ENCODE results near the gene SWI5. TPM values are rescaled to one million over a fixed set of nuclear protein-coding genes. Genes with fewer than 3 reads are reported as not detected.

Gene SWI5
- total and polyA plus RNA-seq, 2 experiments from 2014 or later: 29.0 to 55.7 TPM

- H3K4me2 ChIP-seq: no peak overlapping the region
- H3K79me2 ChIP-seq: no peaks in the 10 kb centered on the region
- no peak overlapping the region for H2AFZ ChIP-seq
- no peak overlapping the region for H3K4me3 ChIP-seq
- H3K9me2 ChIP-seq (replicated peaks; ENCODE audit: insufficient read depth): no peaks in the 10 kb centered on the region
- no peak overlapping the region for H3K27ac ChIP-seq
- no peaks in the 10 kb centered on the region for H3K4me1 ChIP-seq (ENCODE audit: insufficient read depth)
- no peaks in the 10 kb centered on the region for H4K20me1 ChIP-seq (ENCODE audit: insufficient read depth, poor library complexity, severe bottlenecking)
- no peaks in the 10 kb centered on the region for H3K36me3 ChIP-seq (replicated peaks; ENCODE audit: insufficient read depth, low read depth)
- no peaks in the 10 kb centered on the region for H3K9me3 ChIP-seq (ENCODE audit: low read depth)
- WGBS (ENCODE audit: low lambda C conversion rate, missing lambda C conversion rate): 90% methylated on average over 11 of the region's 11 CpGs
- no peak for DNase-seq (ENCODE audit: low spot score)
- H3K27me3 ChIP-seq: no peaks in the 10 kb centered on the region
- no peak for TF ChIP-seq EZH2 (IDR thresholded peaks at IDR 0.05; ENCODE audit: borderline replicate concordance)
- TF ChIP-seq, protein P1, sequence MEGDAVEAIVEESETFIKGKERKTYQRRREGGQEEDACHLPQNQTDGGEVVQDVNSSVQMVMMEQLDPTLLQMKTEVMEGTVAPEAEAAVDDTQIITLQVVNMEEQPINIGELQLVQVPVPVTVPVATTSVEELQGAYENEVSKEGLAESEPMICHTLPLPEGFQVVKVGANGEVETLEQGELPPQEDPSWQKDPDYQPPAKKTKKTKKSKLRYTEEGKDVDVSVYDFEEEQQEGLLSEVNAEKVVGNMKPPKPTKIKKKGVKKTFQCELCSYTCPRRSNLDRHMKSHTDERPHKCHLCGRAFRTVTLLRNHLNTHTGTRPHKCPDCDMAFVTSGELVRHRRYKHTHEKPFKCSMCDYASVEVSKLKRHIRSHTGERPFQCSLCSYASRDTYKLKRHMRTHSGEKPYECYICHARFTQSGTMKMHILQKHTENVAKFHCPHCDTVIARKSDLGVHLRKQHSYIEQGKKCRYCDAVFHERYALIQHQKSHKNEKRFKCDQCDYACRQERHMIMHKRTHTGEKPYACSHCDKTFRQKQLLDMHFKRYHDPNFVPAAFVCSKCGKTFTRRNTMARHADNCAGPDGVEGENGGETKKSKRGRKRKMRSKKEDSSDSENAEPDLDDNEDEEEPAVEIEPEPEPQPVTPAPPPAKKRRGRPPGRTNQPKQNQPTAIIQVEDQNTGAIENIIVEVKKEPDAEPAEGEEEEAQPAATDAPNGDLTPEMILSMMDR (IDR thresholded peaks at IDR 0.05; ENCODE audit: poor library complexity): no peak
- no peak for TF ChIP-seq EZH2phosphoT487 (IDR thresholded peaks at IDR 0.05; ENCODE audit: low read depth, severe bottlenecking, unreplicated experiment)
Observed at GRCh38 chr9:128288273-128289004, 12.4 kb downstream of the SWI5 start.

DNA sequence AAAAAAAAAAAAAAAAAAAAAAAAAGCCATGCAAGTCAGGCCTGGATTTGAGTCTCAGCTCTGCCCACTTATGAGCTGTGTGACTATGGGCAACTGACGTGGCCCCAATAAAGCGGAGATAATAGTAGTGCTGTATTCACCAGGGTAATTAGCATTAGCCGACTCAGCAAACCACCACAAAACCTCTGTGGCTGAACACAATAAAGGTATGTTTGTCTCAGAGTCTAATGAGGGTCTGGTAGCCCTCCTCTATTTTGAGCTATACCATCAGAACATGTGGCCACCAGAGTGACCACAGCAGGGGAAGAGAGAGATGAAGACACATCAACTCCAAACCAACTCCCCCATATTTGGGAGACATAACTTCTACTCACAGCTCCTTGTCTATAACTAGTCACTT lies 15.9 kb downstream of the SWI5 start:
- 91% methylated on average over 3 of the region's 3 CpGs for WGBS (ENCODE audit: low lambda C conversion rate, missing lambda C conversion rate)
- DNase-seq (ENCODE audit: low spot score): no peak
- Histone ChIP-seq H3K4me2 (no peak overlapping the region), H4K20me1 (ENCODE audit: insufficient read depth, poor library complexity, severe bottlenecking) (no peaks in the 10 kb centered on the region), H3K4me1 (ENCODE audit: insufficient read depth) (peaks cover 10% of the 10 kb centered on the region), H3K4me3 (no peak overlapping the region), H3K27ac (no peak overlapping the region), H3K9me2 (replicated peaks; ENCODE audit: insufficient read depth) (no peaks in the 10 kb centered on the region), H3K27me3 (no peaks in the 10 kb centered on the region), H2AFZ (no peak overlapping the region), H3K36me3 (replicated peaks; ENCODE audit: insufficient read depth, low read depth) (no peaks in the 10 kb centered on the region), H3K79me2 (no peaks in the 10 kb centered on the region), H3K9me3 (ENCODE audit: low read depth) (no peaks in the 10 kb centered on the region)
- TF ChIP-seq, protein P1 (IDR thresholded peaks at IDR 0.05; ENCODE audit: poor library complexity): no peak
- no peak for TF ChIP-seq EZH2phosphoT487 (IDR thresholded peaks at IDR 0.05; ENCODE audit: low read depth, severe bottlenecking, unreplicated experiment)
- TF ChIP-seq EZH2 (IDR thresholded peaks at IDR 0.05; ENCODE audit: borderline replicate concordance): no peak

GRCh38 chr9:128293091-128293490 lies 17.0 kb downstream of the SWI5 start:
- H3K9me2 ChIP-seq (replicated peaks; ENCODE audit: insufficient read depth): no peaks in the 10 kb centered on the region
- no peak overlapping the region for H2AFZ ChIP-seq
- H3K36me3 ChIP-seq (replicated peaks; ENCODE audit: insufficient read depth, low read depth): no peaks in the 10 kb centered on the region
- H3K4me2 ChIP-seq: no peak overlapping the region
- DNase-seq (ENCODE audit: low spot score): no peak
- H3K27me3 ChIP-seq: no peaks in the 10 kb centered on the region
- no peaks in the 10 kb centered on the region for H4K20me1 ChIP-seq (ENCODE audit: insufficient read depth, poor library complexity, severe bottlenecking)
- no peak overlapping the region for H3K27ac ChIP-seq
- H3K79me2 ChIP-seq: no peaks in the 10 kb centered on the region
- TF ChIP-seq EZH2 (IDR thresholded peaks at IDR 0.05; ENCODE audit: borderline replicate concordance) (no peak), EZH2phosphoT487 (IDR thresholded peaks at IDR 0.05; ENCODE audit: low read depth, severe bottlenecking, unreplicated experiment) (no peak)
- TF ChIP-seq, protein P1 (IDR thresholded peaks at IDR 0.05; ENCODE audit: poor library complexity): no peak
- H3K4me1 ChIP-seq (ENCODE audit: insufficient read depth): peaks cover 14% of the 10 kb centered on the region
- no peaks in the 10 kb centered on the region for H3K9me3 ChIP-seq (ENCODE audit: low read depth)
- 76% methylated on average over 4 of the region's 4 CpGs for WGBS (ENCODE audit: low lambda C conversion rate, missing lambda C conversion rate)
- H3K4me3 ChIP-seq: no peak overlapping the region

All from hepatocyte (in vitro differentiated cells).